Measurements from ENCODE around the gene NRDC. TPM values are rescaled to one million over a fixed set of nuclear protein-coding genes. Genes with fewer than 3 reads are reported as not detected.

The NRDC gene
- total and polyA plus RNA-seq, 2 donors from 2014 or later = 99.5 to 110 TPM

GRCh38 chr1:51853360-51853759 is 25.2 kb downstream of the NRDC start:
- H3K27ac ChIP-seq (ENCODE audit: low read depth in 2 of 2, low read length in 2 of 2) = no peak overlapping the region
- no peak for TF ChIP-seq CTCF (IDR thresholded peaks at IDR 0.05; ENCODE audit: borderline replicate concordance, extremely low read depth, insufficient read depth)
- DNase-seq (no peak), FAIRE-seq (no peak)
- no peaks in the 10 kb centered on the region for H3K27me3 ChIP-seq (ENCODE audit: control insufficient read depth, insufficient read depth, low read length)
- intact Hi-C loops (cut with DNase I) = no loop called here
- no peak overlapping the region for H3K9ac ChIP-seq (ENCODE audit: low read length in 3 of 3)
- peaks cover 0 to 3% (median 0%) of the 10 kb centered on the region in 3 donors for H3K4me1 ChIP-seq (ENCODE audit: control insufficient read depth in 2 of 3, insufficient read depth in 2 of 3, low read depth in 1 of 3, low read length in 3 of 3)
- H3K36me3 ChIP-seq (ENCODE audit: control insufficient read depth in 2 of 3, insufficient read depth in 3 of 3, low read length in 3 of 3) = no peaks in the 10 kb centered on the region
- no peak overlapping the region for H3K4me3 ChIP-seq (ENCODE audit: low read length in 3 of 3)
- H3K9me3 ChIP-seq (ENCODE audit: control insufficient read depth in 2 of 3, insufficient read depth in 1 of 3, low read length in 3 of 3) = no peaks in the 10 kb centered on the region

GRCh38 chr1:51851882-51852396 is 26.6 kb downstream of the NRDC start:
- Histone ChIP-seq H3K9me3 (ENCODE audit: control insufficient read depth in 2 of 3, insufficient read depth in 1 of 3, low read length in 3 of 3) (no peaks in the 10 kb centered on the region), H3K27me3 (ENCODE audit: control insufficient read depth, insufficient read depth, low read length) (no peaks in the 10 kb centered on the region), H3K36me3 (ENCODE audit: control insufficient read depth in 2 of 3, insufficient read depth in 3 of 3, low read length in 3 of 3) (no peaks in the 10 kb centered on the region), H3K27ac (ENCODE audit: low read depth in 2 of 2, low read length in 2 of 2) (no peak overlapping the region), H3K4me1 (ENCODE audit: control insufficient read depth in 2 of 3, insufficient read depth in 2 of 3, low read depth in 1 of 3, low read length in 3 of 3) (peaks cover 0 to 3% (median 0%) of the 10 kb centered on the region in 3 donors), H3K4me3 (ENCODE audit: low read length in 3 of 3) (no peak overlapping the region), H3K9ac (ENCODE audit: low read length in 3 of 3) (no peak overlapping the region)
- intact Hi-C loops (cut with DNase I) = no loop called here
- FAIRE-seq = no peak
- no peak for DNase-seq
- TF ChIP-seq CTCF (IDR thresholded peaks at IDR 0.05; ENCODE audit: borderline replicate concordance, extremely low read depth, insufficient read depth) = no peak

- DNase-seq (peak in 2 of 5 donors; percentile 19 to 26), FAIRE-seq (no peak)
- intact Hi-C loops (cut with DNase I) = no loop called here
- H3K36me3 ChIP-seq (ENCODE audit: control insufficient read depth in 2 of 3, insufficient read depth in 3 of 3, low read length in 3 of 3) = no peaks in the 10 kb centered on the region
- H3K27ac ChIP-seq (ENCODE audit: low read depth in 2 of 2, low read length in 2 of 2) = no peak overlapping the region
- H3K4me1 ChIP-seq (ENCODE audit: control insufficient read depth in 2 of 3, insufficient read depth in 2 of 3, low read depth in 1 of 3, low read length in 3 of 3) = peaks cover 0 to 3% (median 0%) of the 10 kb centered on the region in 3 donors
- H3K4me3 ChIP-seq (ENCODE audit: low read length in 3 of 3) = no peak overlapping the region
- no peaks in the 10 kb centered on the region for H3K9me3 ChIP-seq (ENCODE audit: control insufficient read depth in 2 of 3, insufficient read depth in 1 of 3, low read length in 3 of 3)
- H3K27me3 ChIP-seq (ENCODE audit: control insufficient read depth, insufficient read depth, low read length) = no peaks in the 10 kb centered on the region
- H3K9ac ChIP-seq (ENCODE audit: low read length in 3 of 3) = no peak overlapping the region
- TF ChIP-seq CTCF (IDR thresholded peaks at IDR 0.05; ENCODE audit: borderline replicate concordance, extremely low read depth, insufficient read depth) = no peak
Observed at GRCh38 chr1:51850420-51851223, 27.9 kb downstream of the NRDC start.

Data from kidney (tissue), 14 donors.